Gastroesophageal sphincter (tissue), 3 donors: ENCODE results near the gene RNF103.

ENCODE experiments used
- EP300 ChIP-seq: sonication (generic); formaldehyde crosslinking; IDR thresholded peaks from one replicate; pipeline ENCODE4 v1.6.1; 2017; ENCODE audit warnings: antibody characterized with exemption, mild to moderate bottlenecking
- POLR2A ChIP-seq, 2 donors: fragments of 450-650 bp; IDR thresholded peaks; one replicate each; pipeline ENCODE4 v1.6.1; 2017; ENCODE audit warnings: antibody characterized with exemption in 2 of 2, mild to moderate bottlenecking in 2 of 2, moderate library complexity in 1 of 2
- POLR2AphosphoS5 ChIP-seq: sonication (generic); formaldehyde crosslinking; IDR thresholded peaks from one replicate; pipeline ENCODE4 v1.6.1; 2017; ENCODE audit warnings: antibody characterized with exemption
- TF ChIP-seq, protein P1 (sequence below), 4 experiments: fragments of 200-600 bp in 2 of 4; fragments of 450-650 bp in 2 of 4; sonication (generic) in 1 of 4; IDR thresholded peaks; one replicate each; pipeline ENCODE4 v1.5.1; 2017 to 2019; ENCODE audit warnings: antibody characterized with exemption in 4 of 4, mild to moderate bottlenecking in 2 of 4, moderate library complexity in 2 of 4

DNA sequence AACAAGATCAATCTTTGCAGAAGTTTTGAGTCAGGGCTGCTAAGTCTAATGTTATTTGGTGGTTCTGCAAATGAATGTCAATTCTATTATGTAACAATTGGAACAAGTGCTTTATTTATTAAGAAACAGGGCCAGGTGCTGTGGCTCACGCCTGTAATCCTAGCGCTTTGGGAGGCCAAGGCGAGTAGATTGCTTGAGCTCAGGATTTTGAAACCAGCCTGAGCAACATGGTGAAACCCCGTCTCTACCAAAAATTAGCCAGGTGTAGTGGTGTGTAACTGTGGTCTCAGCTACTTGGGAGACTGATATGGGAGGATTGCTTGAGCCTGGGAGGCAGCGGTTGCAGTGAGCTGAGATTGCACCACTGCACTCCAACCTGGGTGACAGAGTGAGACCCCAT is 13.2 kb upstream of the RNF103 start:
- TF ChIP-seq, protein P1, sequence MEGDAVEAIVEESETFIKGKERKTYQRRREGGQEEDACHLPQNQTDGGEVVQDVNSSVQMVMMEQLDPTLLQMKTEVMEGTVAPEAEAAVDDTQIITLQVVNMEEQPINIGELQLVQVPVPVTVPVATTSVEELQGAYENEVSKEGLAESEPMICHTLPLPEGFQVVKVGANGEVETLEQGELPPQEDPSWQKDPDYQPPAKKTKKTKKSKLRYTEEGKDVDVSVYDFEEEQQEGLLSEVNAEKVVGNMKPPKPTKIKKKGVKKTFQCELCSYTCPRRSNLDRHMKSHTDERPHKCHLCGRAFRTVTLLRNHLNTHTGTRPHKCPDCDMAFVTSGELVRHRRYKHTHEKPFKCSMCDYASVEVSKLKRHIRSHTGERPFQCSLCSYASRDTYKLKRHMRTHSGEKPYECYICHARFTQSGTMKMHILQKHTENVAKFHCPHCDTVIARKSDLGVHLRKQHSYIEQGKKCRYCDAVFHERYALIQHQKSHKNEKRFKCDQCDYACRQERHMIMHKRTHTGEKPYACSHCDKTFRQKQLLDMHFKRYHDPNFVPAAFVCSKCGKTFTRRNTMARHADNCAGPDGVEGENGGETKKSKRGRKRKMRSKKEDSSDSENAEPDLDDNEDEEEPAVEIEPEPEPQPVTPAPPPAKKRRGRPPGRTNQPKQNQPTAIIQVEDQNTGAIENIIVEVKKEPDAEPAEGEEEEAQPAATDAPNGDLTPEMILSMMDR (IDR thresholded peaks at IDR 0.05): no peak
- TF ChIP-seq POLR2AphosphoS5 (no peak), POLR2A (IDR thresholded peaks at IDR 0.05) (no peak), EP300 (no peak)
